Pons (tissue), 1 donor: Measurements from ENCODE around the gene SEZ6L.
"Not testable (repeated sequence)": the region's sequence is repeated elsewhere in the genome, so short reads cannot be mapped to it uniquely, and the experiment has no call there.

Experiments used
- DNase-seq: peaks from one replicate; pipeline ENCODE4 v3.0.0-alpha.2; 2016; ENCODE audit warnings: low spot score

The SEZ6L gene

GRCh38 chr22:26382782-26383181 lies 213.5 kb downstream of the SEZ6L start:
- DNase-seq: no peak

GRCh38 chr22:26383968-26384556 lies 214.8 kb downstream of the SEZ6L start:
- DNase-seq: no peak

GRCh38 chr22:26385164-26385563 lies 215.9 kb downstream of the SEZ6L start:
- no peak for DNase-seq

DNA sequence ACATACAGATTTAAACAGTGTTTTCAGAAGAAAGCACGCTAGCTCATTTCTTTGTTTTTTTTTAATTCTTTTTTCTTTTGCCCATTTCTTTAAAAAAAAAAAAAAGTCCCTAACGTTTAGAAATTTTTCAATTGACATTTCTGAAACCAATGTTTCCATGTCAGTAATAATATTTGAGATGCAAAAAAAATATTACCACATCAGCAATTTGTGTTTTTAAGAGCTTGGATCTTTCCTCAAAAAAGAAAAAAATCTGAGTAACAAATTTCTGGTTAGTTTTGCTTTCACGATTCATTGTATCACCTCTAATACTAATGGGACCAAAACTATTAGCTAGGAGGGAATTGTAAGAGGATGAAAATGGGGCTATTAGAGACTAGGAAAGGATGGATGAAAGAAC lies 219.9 kb downstream of the SEZ6L start:
- no peak for DNase-seq

DNA sequence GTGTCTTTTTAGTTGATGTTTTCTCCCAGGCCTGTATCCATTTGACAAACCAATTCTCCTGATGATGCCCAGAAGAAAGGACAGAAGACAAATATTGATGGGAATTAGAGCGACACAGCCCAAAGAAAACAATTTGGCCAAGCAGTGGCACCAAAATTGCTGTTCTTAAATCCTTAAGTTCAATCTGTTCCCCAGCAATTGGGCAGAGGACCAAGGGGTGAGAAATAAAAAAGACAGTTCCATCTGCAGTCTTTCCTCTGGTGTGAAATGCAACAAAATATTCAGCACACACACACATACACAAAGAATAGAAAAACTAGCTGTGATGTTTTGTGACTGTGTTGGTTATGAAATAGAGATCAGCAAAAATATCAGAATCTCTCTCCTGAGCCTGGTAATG lies 221.8 kb downstream of the SEZ6L start:
- DNase-seq: no peak

- DNase-seq: no peak
Observed at GRCh38 chr22:26391623-26392022, 222.4 kb downstream of the SEZ6L start.

GRCh38 chr22:26393929-26394328 lies 224.7 kb downstream of the SEZ6L start:
- no peak for DNase-seq

DNA sequence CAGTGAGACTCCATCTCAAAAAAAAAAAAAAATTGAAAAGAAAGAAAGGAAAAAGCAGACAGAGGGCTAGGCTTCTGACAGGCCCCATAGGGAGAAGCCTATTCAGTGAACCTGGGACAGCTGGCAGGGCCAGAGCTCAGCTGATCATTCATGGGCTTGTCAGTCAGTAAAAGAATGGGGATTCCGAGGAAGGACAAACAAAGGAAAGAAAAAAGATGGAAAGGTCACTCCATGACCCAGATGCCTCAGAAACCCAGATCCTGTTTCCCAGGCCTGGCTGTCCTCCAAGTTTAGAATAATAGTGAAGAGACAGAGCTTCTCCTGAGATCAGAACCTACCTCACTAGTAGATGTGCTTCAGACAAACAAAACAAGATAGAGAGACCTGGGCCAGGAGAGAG lies 225.5 kb downstream of the SEZ6L start:
- DNase-seq: no peak

DNA sequence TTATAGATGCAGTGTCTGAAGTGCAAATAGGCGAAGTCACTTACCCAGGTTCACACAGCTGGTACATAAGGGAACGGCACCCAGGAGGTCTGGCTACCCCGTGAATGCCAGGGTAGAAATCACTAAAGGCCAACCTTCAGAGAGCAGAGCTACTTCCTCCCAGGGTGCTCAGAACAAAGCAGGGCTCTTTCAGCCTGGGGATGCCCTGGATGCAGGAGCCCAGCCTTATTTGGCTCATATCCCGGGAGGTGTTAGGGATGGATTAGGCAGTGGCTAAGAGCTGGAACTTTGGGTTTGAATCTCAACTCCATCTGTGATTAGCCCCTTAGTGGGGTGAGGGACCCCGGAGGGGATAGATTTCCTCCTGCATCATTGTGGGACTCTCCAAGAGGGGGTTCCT lies 226.7 kb downstream of the SEZ6L start:
- DNase-seq: no peak

GRCh38 chr22:26398741-26399153 lies 229.5 kb downstream of the SEZ6L start:
- DNase-seq: peak; percentile 81

GRCh38 chr22:26399289-26399688 lies 230.0 kb downstream of the SEZ6L start:
- no peak for DNase-seq

GRCh38 chr22:26401726-26402125 lies 232.5 kb downstream of the SEZ6L start:
- DNase-seq: no peak

- peak; percentile 48 for DNase-seq
Observed at GRCh38 chr22:26404851-26405421, 235.7 kb downstream of the SEZ6L start.

GRCh38 chr22:26406118-26406517 lies 236.9 kb downstream of the SEZ6L start:
- no peak for DNase-seq

DNA sequence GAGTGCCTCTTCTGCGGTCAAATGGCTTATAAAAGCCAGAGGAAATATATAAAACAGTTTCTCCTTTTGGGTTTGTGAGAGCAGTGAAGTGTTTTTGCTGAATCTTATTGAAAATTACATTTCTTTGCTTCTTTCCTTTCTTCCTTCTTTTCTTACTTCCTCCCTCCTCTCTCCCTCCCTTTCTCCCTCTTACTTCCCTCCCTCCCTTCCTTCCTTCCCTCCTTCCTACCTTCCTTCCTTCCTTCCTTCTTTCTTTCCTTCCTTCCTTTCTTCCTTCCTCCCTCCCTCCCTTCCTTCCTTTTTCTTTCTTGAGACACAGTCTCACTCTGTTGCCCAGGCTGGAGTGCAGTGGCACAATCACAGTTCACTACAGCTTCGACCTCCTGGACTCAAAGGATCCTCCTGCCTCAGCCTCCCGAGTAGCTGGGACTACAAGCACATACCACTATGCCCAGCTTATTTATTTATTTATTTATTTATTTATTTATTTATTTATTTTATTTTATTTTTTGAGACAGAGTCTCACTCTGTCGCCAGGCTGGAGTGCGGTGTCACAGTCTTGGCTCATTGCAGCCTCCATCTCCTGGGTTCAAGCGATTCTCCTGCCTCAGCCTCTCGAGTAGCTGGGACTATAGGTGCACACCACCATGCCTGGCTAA lies 239.4 kb downstream of the SEZ6L start:
- not testable (repeated sequence) for DNase-seq

- no peak for DNase-seq
Observed at GRCh38 chr22:26409719-26410335, 240.6 kb downstream of the SEZ6L start.

- no peak for DNase-seq
Observed at GRCh38 chr22:26410386-26410785, 241.1 kb downstream of the SEZ6L start.

- no peak for DNase-seq
Observed at GRCh38 chr22:26414347-26414746, 245.1 kb downstream of the SEZ6L start.

- no peak for DNase-seq
Observed at GRCh38 chr22:26416256-26416655, 247.0 kb downstream of the SEZ6L start.

DNA sequence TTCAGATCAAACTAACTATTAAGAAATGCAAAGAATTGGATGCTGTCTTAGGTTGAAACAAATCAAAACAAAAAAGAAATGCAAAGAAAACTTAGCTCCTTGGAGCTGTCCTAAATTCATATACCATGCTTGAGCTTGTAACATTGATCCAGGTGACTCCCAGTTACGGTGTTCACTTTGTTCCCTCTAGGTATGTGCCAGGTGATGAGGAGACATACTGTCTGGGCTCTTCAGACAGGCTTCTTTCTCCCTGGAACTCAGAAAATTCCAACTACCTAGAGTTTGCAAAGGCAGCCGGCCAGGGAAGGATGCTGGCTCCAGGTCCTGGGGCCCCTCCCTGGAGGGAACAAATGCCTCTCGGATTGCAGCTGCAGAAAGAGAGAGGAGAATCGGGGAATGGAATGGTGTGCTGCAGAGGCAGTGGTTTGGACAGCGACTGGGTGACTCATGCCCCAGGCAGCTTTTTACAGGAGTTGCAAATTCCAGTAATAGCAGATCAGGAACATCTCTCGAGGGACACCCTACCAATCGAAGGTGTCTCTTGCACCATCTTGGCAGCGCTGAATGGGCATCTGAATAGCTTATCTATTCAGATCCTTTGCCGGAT lies 247.5 kb downstream of the SEZ6L start:
- DNase-seq: no peak

GRCh38 chr22:26417406-26417805 lies 248.1 kb downstream of the SEZ6L start:
- no peak for DNase-seq

DNA sequence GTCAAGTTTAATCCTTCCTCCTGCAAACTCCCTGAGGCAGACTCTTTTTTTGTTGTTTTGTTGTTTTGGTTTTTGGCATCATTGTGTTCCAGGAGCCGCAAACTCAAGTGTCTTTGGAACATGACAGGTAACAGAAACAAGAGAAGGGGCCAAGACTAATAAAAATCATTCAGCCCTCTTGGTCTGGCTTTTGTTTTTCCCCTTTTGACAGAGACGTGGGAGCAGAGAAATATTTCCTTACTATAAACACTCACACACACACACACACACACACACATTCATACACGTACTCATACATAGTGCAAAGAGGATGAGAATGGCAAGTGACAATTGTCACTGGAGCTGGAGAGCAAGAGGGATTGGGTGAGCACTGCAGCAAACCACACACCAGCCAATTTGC lies 249.4 kb downstream of the SEZ6L start:
- DNase-seq: no peak

DNA sequence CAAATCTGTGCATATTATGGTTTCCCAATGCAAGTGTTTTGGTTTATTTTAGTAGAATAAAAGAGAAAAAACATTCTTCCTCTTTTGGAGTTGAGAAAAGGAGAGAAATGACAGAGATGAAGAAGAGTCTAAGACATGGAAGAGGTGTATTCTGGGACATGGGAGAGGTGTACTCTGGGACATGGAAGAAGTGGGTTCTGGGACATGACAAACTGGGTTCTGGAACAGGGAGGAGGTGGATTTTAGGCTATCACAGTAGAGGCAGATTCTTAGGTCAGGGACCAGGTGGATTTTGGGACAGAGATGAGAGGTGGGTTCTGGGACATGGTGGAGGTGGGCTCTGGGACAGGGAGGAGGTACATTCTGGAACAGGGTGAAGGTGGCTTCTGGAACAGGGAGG lies 257.7 kb downstream of the SEZ6L start:
- no peak for DNase-seq
